Fibroblast of skin of left biceps (primary cell): ENCODE data around the gene HOXD11.

Experiments
- DNase-seq, 2 experiments: peaks; one replicate each; pipeline ENCODE4 v3.0.0-alpha.2; 2013; ENCODE audit warnings: low read depth in 2 of 2

HOXD11 gene

GRCh38 chr2:176093145-176093897 lies 13.8 kb upstream of the HOXD11 start:
- no peak for DNase-seq

GRCh38 chr2:176093898-176094249 lies 13.2 kb upstream of the HOXD11 start:
- DNase-seq: no peak

DNA sequence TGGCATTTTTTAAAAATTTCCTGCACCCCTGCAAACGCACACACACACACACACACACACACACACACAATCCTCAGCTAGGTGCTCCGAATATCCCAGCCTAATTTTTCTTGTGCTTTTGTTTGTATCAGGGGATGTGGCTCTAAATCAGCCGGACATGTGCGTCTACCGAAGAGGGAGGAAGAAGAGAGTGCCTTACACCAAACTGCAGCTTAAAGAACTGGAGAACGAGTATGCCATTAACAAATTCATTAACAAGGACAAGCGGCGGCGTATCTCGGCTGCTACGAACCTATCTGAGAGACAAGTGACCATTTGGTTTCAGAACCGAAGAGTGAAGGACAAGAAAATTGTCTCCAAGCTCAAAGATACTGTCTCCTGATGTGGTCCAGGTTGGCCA lies 12.7 kb upstream of the HOXD11 start:
- DNase-seq: no peak

GRCh38 chr2:176095421-176095820 lies 11.7 kb upstream of the HOXD11 start:
- no peak for DNase-seq

- DNase-seq: no peak
These were observed 10.7 kb upstream of the HOXD11 start for GRCh38 chr2:176096243-176096985.

DNA sequence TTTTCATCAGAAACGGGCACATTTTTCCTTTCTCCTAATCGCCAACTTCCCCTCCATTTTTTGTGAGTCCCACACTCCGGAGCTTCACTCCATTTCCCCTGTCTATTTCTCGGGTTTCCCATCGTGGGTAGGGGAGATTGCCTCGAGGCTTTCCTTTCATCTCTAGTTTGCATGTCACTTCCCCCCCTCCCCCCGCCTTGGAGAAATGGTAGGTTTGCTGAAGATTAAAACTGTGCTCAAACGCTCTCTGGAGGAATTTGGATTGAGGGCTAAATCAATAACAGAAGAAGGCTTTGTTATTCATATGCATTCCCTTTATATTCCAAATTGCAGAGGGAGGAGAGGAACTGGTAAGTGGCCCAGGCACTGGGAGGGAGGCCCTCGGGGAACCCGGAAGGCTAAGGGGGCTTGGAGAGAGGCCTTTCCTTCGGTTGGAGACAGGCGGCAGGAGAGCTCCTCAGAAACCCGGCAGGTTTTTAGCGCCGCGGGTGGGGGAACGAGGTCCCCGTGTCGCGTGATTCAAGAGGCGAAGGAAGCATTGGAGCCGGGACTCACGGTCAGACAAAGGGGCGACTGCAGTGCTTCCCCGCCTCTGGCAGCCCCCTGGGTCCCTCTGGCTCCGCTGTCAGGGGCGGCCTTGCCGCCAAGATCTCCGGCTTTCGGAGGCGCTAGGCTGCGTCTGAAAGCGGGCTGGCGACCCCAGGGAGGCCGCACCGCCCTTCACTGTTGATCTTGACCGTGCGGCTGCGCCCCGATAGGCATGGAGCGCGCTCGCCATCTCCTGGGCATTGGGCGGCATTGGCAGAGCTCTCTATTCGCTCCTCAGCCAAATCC lies 9.9 kb upstream of the HOXD11 start:
- DNase-seq: no peak

GRCh38 chr2:176097820-176098365 lies 9.2 kb upstream of the HOXD11 start:
- DNase-seq: no peak

DNA sequence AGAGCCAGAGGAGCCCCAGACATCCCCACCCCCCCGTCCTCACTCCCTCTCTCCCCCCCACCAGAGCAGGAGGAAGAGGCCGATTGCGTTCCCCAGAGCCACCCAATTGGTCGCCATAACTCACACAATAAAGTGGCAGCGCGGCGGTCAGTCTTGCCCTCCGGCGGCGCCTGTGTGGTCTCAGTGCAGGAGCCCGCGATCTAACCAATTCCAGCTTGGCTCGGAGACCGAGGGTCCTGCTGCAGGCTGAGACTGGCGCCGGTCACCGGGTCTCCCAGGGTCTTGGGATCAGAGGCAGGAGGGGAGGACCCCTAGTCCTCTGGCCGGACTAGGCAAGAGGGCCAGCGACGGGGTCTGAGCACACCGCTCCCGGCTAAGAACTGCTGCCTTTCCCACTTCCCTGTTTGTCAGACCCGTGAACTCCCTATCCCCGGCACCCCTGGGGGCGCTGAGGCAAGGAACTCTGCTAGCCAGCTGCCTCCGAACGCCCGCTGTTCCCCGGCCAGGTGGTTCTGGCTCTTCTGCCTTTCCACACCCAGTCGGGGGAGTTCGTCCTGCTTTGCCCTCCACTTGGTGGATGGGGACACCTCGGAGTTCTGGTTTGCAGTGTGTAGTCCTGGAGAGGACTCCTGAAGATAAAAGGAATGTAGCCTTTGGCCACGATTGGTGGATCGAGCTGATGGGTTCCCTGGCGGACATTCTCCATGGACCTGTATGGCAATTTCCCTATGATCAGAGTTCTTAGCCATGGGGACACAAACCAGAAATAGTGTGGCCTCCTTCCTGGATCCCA lies 8.5 kb upstream of the HOXD11 start:
- no peak for DNase-seq

DNA sequence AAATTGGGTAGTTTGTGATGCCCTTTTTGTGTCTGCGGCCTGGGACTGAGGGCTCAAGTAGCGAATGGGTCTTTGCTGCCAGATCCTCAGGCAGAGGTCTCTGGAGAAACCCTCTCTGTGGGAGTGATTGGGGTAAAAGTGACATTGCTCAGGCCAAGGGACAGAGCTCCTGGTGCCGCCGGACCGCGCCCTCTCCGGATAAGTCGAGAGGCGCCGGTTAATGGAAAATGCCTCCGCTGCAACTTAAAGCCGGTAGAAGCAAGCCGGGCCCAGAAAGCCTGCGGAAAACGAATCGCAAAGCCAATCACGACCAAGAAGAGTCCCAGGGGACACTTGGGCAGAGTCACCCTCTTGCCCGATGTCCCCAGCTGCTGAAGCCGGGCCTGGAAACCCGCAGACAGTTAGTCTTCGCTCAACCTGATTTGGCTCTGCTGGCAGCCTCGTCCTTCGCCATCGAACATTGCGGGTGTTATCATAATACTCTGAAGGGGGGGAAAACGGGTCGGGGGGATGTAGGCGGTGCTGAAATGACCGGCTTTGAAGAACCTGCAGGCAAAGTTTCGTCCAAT lies 7.8 kb upstream of the HOXD11 start:
- no peak for DNase-seq

DNA sequence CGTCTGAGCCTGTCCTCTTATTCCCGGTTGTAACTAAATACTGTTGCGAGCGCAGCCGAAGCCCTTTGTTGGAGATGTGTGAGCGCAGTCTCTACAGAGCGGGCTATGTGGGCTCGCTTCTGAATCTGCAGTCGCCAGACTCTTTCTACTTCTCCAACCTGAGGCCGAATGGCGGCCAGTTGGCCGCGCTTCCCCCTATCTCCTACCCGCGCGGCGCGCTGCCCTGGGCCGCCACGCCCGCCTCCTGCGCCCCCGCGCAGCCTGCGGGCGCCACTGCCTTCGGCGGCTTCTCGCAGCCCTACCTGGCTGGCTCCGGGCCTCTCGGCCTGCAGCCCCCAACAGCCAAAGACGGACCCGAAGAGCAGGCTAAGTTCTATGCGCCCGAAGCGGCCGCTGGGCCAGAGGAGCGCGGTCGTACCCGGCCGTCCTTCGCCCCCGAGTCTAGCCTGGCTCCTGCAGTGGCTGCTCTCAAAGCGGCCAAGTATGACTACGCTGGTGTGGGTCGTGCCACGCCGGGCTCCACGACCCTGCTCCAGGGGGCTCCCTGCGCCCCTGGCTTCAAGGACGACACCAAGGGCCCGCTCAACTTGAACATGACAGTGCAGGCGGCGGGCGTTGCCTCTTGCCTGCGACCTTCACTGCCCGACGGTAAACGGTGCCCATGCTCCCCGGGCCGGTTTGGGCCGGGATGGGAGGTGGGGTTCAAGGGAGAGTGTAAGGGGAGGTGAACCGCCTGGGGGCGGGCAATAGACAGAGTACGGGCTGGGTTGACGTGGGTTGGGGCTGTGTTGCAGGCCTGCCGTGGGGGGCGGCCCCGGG lies 7.1 kb upstream of the HOXD11 start, which contains the start of gene HOXD12:
Gene HOXD12 (plus strand): TSS at position 68 of the 819 bp plus-strand sequence. CDS start 7 bp downstream, at position 75.
- no peak for DNase-seq

DNA sequence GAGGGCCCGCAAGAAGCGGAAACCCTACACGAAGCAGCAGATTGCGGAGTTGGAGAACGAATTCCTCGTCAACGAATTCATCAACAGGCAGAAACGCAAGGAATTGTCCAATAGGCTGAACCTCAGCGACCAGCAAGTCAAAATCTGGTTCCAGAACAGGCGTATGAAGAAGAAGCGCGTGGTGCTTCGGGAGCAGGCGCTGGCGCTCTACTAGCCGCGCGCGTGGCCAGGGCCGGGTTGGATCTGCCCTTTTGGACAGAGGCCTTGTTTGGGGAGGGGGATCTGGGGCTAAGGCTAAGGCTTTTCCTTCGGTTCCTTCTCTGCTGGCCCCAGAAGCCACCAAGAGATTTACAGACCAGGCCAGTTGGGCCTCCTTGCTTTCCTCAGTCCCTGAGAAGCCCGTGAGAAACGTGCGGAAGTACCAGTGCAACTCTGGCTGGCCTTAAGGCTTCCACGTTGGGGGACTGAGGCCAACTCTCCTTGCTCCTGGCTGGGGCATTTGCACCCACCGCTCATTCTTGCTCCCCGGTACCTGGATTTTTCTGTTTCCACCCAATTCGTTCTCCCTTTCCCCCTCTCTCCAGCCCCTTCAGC lies 6.4 kb upstream of the HOXD11 start:
- DNase-seq: no peak

DNA sequence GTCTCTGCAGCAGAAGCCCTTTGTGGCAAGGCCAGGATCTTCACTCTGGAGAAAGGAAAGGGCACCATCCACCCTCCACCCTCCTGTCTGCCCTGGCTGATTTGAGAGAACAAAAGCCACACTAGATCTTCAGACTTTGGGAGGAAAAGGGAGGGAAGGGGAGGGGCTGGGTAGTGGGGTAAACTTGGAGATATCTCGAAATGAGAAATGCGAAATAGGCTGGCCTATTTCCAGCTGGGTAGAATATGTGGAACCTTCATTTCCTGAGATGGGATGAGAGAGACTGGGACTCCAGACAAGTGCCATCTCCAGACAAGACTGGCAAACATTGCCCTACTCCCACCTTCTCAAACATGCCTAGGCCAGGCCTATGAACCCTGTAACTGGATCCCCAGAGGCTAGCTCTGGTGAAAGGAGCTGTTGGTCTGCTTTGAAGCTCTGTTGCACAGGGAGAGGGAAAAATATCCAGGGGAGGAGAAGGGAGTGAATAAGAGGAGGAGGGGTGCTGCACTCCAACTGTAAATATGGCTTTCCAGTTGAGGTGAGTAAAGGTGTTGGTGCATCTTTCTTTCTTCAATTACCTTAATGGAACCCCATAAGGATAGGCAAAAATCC lies 5.8 kb upstream of the HOXD11 start:
- no peak for DNase-seq

DNA sequence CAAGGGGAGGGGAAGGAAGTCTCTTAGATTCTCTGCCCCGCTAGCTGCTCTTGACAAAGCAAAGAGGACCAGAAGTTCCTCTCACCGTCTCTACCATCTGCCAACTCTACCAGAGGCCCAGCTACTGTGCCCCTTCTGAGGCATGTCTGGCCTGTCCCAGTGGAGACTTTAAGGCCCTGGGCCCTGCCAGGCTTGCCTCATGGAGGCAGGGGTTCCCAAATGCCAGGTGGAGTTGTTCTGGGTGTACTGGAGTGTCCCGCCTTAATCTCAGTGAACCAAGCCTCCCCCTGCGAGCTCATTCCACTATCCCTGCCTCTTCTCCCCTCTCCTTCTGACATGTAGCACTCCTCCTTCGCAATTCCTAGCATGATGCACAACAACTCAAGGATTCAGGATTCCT lies 5.2 kb upstream of the HOXD11 start:
- DNase-seq: no peak

DNA sequence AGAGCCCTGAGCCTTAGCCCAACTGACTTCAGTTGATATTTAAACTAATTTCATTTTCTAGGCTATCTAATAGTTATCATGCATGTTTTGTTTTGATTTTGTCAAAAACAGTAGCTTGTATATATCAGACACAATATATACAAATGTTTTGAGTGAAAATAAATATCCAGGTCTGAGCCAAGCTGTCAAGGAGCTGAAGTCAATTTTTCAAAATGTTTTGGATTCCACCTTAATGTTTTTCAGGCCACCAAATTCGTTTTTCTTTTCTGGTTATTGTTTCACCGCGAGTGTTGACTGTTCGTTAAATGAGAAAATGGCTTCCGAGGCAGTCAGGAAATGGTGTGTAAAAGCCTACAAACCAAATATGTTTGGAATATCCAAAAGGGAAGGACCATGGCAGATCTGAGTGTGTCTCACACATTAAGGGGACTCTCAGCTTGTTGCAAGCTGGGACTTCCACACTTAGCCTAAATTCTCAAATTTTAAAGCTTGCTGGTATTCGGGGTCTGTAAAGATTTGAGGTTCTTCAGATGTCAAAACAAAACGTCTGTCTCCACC lies 4.7 kb upstream of the HOXD11 start:
- no peak for DNase-seq

GRCh38 chr2:176103194-176103593 lies 3.9 kb upstream of the HOXD11 start:
- DNase-seq: no peak

DNA sequence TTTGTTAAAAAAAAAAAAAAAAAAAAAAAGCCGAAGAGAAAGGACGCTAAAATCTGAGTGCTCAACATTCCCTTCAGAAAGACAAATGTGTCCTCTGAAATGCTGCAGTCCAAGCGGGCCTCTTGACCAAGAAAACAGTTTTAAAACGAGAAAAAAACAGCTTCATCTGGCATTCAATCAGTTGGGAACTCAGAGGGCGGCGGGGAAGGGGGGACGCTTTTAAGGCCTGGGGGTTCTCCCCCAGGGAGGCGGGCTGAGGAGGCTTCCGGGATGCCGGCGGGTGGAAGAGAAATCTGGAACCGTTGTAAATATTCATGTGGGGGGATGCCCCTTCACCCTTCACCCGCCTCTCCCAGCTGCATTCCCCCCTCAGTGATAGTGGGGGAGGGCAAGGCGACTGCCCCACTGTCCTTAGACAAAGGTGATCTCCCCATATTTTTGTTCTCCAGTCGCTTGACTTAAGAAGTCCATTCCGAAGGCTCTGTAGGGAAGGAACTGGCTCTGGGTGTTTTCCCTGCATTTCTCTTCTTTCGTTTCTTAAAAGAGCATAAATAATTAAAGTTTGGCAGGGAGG lies 3.3 kb upstream of the HOXD11 start:
- no peak for DNase-seq

- DNase-seq: no peak
These were observed 2.6 kb upstream of the HOXD11 start for GRCh38 chr2:176104316-176105077.
